Neutrophil (primary cell): ENCODE measurements around the gene ALPK1.

Experiments
- H3K27ac ChIP-seq: fragments of 200-600 bp; sonication (generic); 2 replicates; pipeline ENCODE4 v1.5.1; 2016; ENCODE audit warnings: mild to moderate bottlenecking, moderate library complexity
- H3K27me3 ChIP-seq: fragments of 200-600 bp; sonication (generic); 2 replicates; pipeline ENCODE4 v1.6.0; 2016; ENCODE audit warnings: mild to moderate bottlenecking
- H3K36me3 ChIP-seq: fragments of 200-600 bp; sonication (generic); 2 replicates; pipeline ENCODE4 v1.5.1; 2017
- H3K4me1 ChIP-seq, 2 experiments: fragments of 200-600 bp in 1 of 2; sonication (generic) in 1 of 2; 1 replicate in 1 of 2; 2 replicates in 1 of 2; pipeline versions ENCODE4 v1.5.1 to v1.6.1; 2013 to 2016; ENCODE audit warnings: low read depth in 1 of 2, low read length in 1 of 2, mild to moderate bottlenecking in 1 of 2, moderate library complexity in 1 of 2; ENCODE audit not compliant: control insufficient read depth in 1 of 2, insufficient read depth in 1 of 2
- H3K4me3 ChIP-seq, 2 experiments: fragments of 200-600 bp in 1 of 2; sonication (generic) in 1 of 2; 1 replicate in 1 of 2; 2 replicates in 1 of 2; pipeline ENCODE4 v1.5.1; 2013 to 2016; ENCODE audit warnings: low read depth in 1 of 2, low read length in 1 of 2, mild to moderate bottlenecking in 1 of 2, moderate library complexity in 1 of 2
- H3K9me3 ChIP-seq: fragments of 200-600 bp; sonication (generic); 2 replicates; pipeline ENCODE4 v1.5.1; 2016
- CTCF ChIP-seq: fragments of 200-600 bp; sonication (generic); IDR thresholded peaks from 2 replicates; pipeline ENCODE4 v1.5.1; 2016; ENCODE audit warnings: antibody characterized with exemption

ALPK1 gene

DNA sequence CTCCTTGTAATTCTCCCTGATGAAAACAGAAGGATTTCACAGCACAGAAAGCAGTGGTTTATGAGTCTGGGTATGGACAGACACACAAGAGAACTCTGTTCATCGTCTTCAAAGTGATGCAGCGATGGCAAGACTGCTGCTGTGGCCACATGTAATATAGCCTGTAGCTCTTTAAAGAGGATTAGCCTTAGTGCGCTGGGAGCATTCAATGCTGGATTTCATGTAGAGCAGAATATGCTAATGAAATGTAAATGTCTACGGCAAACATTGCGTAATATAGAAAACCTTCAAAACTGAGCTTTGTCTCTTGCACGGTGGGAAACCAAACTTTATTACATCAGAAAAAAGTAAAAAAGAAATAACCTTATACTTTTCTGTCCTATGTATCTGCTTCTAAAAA is 42.9 kb downstream of the ALPK1 start:
- peaks cover 0 to 13% of the 10 kb centered on the region in 2 experiments for H3K4me1 ChIP-seq
- H3K27ac ChIP-seq, result no peak overlapping the region
- no peak for TF ChIP-seq CTCF
- no peak overlapping the region for H3K4me3 ChIP-seq
- no peaks in the 10 kb centered on the region for H3K9me3 ChIP-seq
- no peaks in the 10 kb centered on the region for H3K27me3 ChIP-seq
- H3K36me3 ChIP-seq, result peaks cover 43% of the 10 kb centered on the region

GRCh38 chr4:112341033-112341432 is 43.9 kb downstream of the ALPK1 start:
- Histone ChIP-seq H3K27ac (peak overlapping the region; percentile 52), H3K4me1 (peaks cover 0 to 13% of the 10 kb centered on the region in 2 experiments), H3K4me3 (no peak overlapping the region), H3K36me3 (peaks cover 38% of the 10 kb centered on the region), H3K27me3 (no peaks in the 10 kb centered on the region), H3K9me3 (no peaks in the 10 kb centered on the region)
- TF ChIP-seq CTCF, result no peak

GRCh38 chr4:112343330-112344080 is 46.3 kb downstream of the ALPK1 start:
- no peak for TF ChIP-seq CTCF
- H3K27me3 ChIP-seq, result no peaks in the 10 kb centered on the region

DNA sequence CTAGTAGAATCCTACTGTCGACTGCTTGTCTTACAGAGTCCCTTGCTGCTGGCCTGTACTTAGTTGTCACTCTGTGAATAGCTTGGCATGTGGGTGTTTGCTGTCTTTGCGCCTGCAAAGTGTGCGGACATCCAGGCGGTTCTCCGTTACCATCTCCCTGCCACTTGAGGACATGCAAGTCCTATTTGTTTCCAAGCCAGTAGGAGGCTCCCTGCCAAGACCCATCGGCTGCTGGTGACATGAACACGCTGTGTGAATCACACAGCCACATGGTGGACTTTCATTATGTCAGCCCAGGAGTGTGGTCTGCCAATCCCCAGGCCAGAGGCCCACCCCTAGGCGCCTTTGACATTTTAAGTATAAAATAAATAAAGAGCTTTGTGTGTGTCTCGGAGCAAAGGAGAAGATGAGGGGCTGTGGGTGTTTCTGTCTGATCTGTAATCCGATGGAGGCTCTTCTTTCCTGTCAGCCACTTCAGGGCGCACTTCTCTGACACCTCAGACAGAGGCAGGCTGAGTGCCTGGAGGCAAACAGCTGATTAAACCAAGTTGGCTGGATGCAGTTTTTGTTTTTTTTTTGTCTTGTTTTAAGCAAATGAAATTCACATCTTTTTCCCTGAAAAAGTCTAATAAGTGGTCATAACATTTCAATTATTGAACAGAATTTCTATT is 51.5 kb downstream of the ALPK1 start:
- Histone ChIP-seq H3K4me3 (no peak overlapping the region), H3K27me3 (no peaks in the 10 kb centered on the region), H3K4me1 (no peaks in the 10 kb centered on the region), H3K36me3 (peaks cover 13% of the 10 kb centered on the region), H3K9me3 (no peaks in the 10 kb centered on the region), H3K27ac (no peak overlapping the region)
- no peak for TF ChIP-seq CTCF

More at GRCh38 chr4:112343330-112344080, 46.3 kb downstream of the ALPK1 start:
- H3K27ac ChIP-seq, result no peak overlapping the region
- H3K36me3 ChIP-seq, result peaks cover 37% of the 10 kb centered on the region
- no peak overlapping the region for H3K4me3 ChIP-seq
- H3K4me1 ChIP-seq, result peaks cover 0 to 13% of the 10 kb centered on the region in 2 experiments
- no peaks in the 10 kb centered on the region for H3K9me3 ChIP-seq

- Histone ChIP-seq H3K4me3 (no peak overlapping the region), H3K4me1 (no peaks in the 10 kb centered on the region), H3K9me3 (no peaks in the 10 kb centered on the region), H3K27ac (no peak overlapping the region), H3K36me3 (peaks cover 35% of the 10 kb centered on the region), H3K27me3 (no peaks in the 10 kb centered on the region)
- TF ChIP-seq CTCF, result no peak
These were observed 55.6 kb downstream of the ALPK1 start for GRCh38 chr4:112352736-112353135.
